ENCODE measurements around the gene RPP40. TPM values are rescaled to one million over a fixed set of nuclear protein-coding genes. Genes with fewer than 3 reads are reported as not detected.

Gene RPP40
- total RNA-seq, 1 experiment from 2014 or later: 15.9 TPM

- no peak overlapping the region for H3K4me3 ChIP-seq (replicated peaks in 1 of 2; ENCODE audit: low read depth in 1 of 2, low read length in 2 of 2)
- no peaks in the 10 kb centered on the region for H3K36me3 ChIP-seq (ENCODE audit: control insufficient read depth in 1 of 2, insufficient read depth in 2 of 2, low read length in 2 of 2)
- H2AFZ ChIP-seq (ENCODE audit: low read depth, low read length, poor library complexity, severe bottlenecking): no peak overlapping the region
- BruUV-seq (replicated peaks): no TSS peak
- no peak for DNase-seq (ENCODE audit: low read depth, low spot score)
- no peak overlapping the region for H3K4me2 ChIP-seq (ENCODE audit: low read length)
- ChIA-PET CTCF (no interaction called here), POLR2A (no interaction called here), RAD21 (ENCODE audit: low non-redundant PET in 1 of 2, low total read pairs in 2 of 2, uncharacterized antibody in 2 of 2, unreplicated experiment in 2 of 2) (no interaction called here)
- H3K79me2 ChIP-seq (ENCODE audit: insufficient read depth, low read length): no peaks in the 10 kb centered on the region
- no peaks in the 10 kb centered on the region for H3K9me3 ChIP-seq (ENCODE audit: control insufficient read depth in 1 of 2, insufficient read depth in 1 of 2, low read depth in 1 of 2, low read length in 2 of 2)
- H4K20me1 ChIP-seq (ENCODE audit: insufficient read depth): no peaks in the 10 kb centered on the region
- no peak for TF ChIP-seq ZFX (IDR thresholded peaks at IDR 0.05)
- no peak for TF ChIP-seq TCF7L2 (IDR thresholded peaks at IDR 0.05; ENCODE audit: borderline replicate concordance, extremely low read depth, insufficient read depth, insufficient read length)
- no peak for TF ChIP-seq ATF3 (IDR thresholded peaks at IDR 0.05)
- no peak for TF ChIP-seq POLR2AphosphoS5 (IDR thresholded peaks at IDR 0.05; ENCODE audit: low read depth, low read length)
- no peak for TF ChIP-seq RAD21 (IDR thresholded peaks at IDR 0.05; ENCODE audit: low read depth)
- no peak for TF ChIP-seq ZNF274 (IDR thresholded peaks at IDR 0.05; ENCODE audit: low read depth, low read length)
- no peak for TF ChIP-seq REST (IDR thresholded peaks at IDR 0.05; ENCODE audit: low read depth)
- TF ChIP-seq EGR1 (IDR thresholded peaks at IDR 0.05; ENCODE audit: low read depth): no peak
- no peak for TF ChIP-seq POLR2A (IDR thresholded peaks at IDR 0.05; ENCODE audit: borderline replicate concordance, extremely low read depth, insufficient read depth, insufficient read length)
- TF ChIP-seq FOSL1 (IDR thresholded peaks at IDR 0.05; ENCODE audit: low read depth): no peak
- no peak for TF ChIP-seq ZBTB33 (IDR thresholded peaks at IDR 0.05; ENCODE audit: extremely low read depth, insufficient replicate concordance, low read length)
- TF ChIP-seq ELF1 (IDR thresholded peaks at IDR 0.05; ENCODE audit: borderline replicate concordance, low read depth): no peak
- no peak for TF ChIP-seq MAX (IDR thresholded peaks at IDR 0.05)
- TF ChIP-seq SRF (IDR thresholded peaks at IDR 0.05; ENCODE audit: low read depth): no peak
- no peak for TF ChIP-seq EZH2 (IDR thresholded peaks at IDR 0.05)
- TF ChIP-seq YY1 (IDR thresholded peaks at IDR 0.05; ENCODE audit: extremely low read depth, insufficient replicate concordance, low read depth, low read length): no peak
- H3K27me3 ChIP-seq (ENCODE audit: insufficient read depth, low read length): no peaks in the 10 kb centered on the region
- H3K27ac ChIP-seq (ENCODE audit: low read depth, low read length): no peak overlapping the region
- H3K9me2 ChIP-seq (ENCODE audit: insufficient read depth): no peaks in the 10 kb centered on the region
- H3K4me1 ChIP-seq (ENCODE audit: control insufficient read depth in 1 of 2, insufficient read depth in 2 of 2, low read length in 2 of 2): no peaks in the 10 kb centered on the region
- ATAC-seq: no peak
- intact Hi-C loops (cut with micrococcal nuclease): no loop called here
- no peak overlapping the region for H3K9ac ChIP-seq (ENCODE audit: low read length)
Measured at GRCh38 chr6:5041955-5042354, 38.1 kb upstream of the RPP40 start.
